ENCODE measurements around the gene EEF1AKMT2. TPM values are rescaled to one million over a fixed set of nuclear protein-coding genes. Genes with fewer than 3 reads are reported as not detected.

EEF1AKMT2 gene
- total RNA-seq, 1 experiment from 2014 or later = 29.9 TPM

GRCh38 chr10:124739119-124739921 is 52.4 kb downstream of the EEF1AKMT2 start:
- DNase-seq (ENCODE audit: low read depth) = no peak

DNA sequence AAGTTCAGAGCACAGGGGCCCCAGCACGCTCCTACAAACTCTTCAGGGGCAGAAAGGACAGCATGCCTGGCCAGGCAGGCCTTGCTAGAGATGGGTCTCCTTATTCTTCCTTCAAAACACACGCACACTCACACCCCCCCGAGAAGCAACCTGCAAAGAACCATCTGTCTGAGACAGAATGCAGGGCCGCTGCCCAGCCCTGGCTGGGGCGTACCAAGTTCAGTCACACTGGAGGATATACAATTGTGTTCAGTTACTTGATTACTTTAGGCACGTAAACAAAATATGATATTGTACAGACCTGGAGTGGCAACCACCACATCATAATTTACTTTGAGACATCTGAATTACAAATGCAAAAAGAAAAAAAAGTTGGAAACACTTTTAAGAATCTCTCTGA is 53.2 kb downstream of the EEF1AKMT2 start:
- DNase-seq (ENCODE audit: low read depth) = no peak

GRCh38 chr10:124737708-124738107 is 54.0 kb downstream of the EEF1AKMT2 start:
- DNase-seq (ENCODE audit: low read depth) = no peak

- DNase-seq (ENCODE audit: low read depth) = no peak
Measured at GRCh38 chr10:124737221-124737620, 54.5 kb downstream of the EEF1AKMT2 start.

GRCh38 chr10:124736491-124737136 is 55.1 kb downstream of the EEF1AKMT2 start:
- DNase-seq (ENCODE audit: low read depth) = no peak

GRCh38 chr10:124735491-124736286 is 56.0 kb downstream of the EEF1AKMT2 start:
- DNase-seq (ENCODE audit: low read depth) = no peak

- DNase-seq (ENCODE audit: low read depth) = peak; percentile 25
Measured at GRCh38 chr10:124734311-124735166, 57.1 kb downstream of the EEF1AKMT2 start.

DNA sequence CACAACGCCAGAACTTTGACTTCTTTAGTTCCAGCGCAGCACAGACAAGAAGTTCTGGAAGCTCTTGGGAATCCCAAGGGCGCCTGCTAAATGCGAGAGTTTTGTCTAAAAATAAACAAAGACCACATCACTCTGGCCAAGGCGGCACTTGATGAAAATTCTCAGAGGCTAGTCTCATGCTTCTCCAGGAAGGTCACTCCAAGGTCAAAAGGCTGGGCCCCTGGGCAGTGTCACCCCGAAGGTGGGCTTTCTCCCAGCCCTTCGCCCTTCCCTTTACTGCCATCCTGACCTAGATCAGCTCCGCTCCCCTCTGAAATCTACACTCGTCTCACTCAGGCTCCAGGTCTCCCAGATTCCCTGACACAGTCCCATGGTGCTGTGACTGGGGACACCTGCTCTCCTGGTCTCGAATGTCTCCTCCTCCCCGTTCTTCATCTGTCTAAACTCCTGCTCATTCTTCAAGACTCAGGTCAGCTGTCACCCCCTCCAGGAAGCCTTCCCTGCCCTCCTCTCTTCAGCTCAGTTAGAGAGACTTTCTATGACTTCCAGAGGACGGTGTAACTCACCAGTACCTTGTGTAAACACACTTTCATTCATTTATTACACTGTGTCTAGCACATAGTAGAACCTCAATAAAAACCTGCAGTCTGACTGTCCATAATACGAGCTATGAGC is 58.0 kb downstream of the EEF1AKMT2 start:
- no peak for DNase-seq (ENCODE audit: low read depth)

DNA sequence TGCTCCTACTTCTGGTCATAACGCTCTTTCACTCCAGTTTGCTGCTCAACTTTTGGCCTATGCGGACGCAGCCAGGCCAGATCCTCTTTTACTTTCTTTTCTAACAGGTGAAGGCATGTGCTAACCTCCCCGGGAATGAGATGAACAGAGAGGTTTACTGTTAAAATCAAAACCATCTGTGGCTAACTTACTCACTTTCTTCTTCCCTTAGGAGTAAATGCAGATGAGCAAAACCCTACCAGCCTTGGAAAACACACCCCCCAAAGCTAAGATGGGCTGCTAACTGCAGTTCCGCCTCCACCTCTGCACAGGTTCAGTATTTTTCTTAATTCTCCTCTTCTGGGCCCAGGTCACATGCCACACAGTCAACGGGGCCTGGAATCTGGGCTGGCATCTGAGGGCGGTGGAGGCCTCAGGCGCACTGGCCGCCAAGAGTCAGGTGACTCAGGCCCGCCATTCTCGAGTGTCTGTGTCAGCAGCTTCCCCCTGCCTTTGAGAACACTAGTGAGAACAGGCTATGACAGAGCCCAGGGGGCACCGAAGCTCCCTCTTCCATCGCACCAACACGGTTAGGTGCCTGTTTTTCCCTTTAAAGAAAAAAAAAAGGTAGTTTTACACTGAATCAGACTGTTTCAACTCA is 58.6 kb downstream of the EEF1AKMT2 start:
- no peak for DNase-seq (ENCODE audit: low read depth)

- DNase-seq (ENCODE audit: low read depth) = no peak
Measured at GRCh38 chr10:124731551-124731950, 60.1 kb downstream of the EEF1AKMT2 start.

DNA sequence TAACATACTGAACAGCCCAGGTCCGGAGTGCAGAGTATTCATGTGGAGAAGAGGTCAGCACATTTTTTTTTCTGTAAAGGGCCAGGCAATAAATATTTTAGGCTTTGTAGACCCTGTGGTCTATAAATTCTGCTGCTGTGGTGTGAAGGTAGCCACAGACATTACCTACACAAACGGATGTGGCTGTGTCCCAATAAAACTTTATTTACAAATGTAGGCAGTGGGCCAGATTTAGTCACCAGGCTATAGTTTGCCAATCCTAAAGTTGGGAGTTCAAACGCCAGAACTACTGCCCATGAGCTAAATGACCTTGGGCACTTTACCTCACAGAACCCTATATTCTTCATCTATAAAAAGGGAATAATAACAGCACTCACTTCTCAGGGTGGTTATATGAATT is 60.9 kb downstream of the EEF1AKMT2 start:
- DNase-seq (ENCODE audit: low read depth) = no peak

- no peak for DNase-seq (ENCODE audit: low read depth)
Measured at GRCh38 chr10:124728830-124729661, 62.6 kb downstream of the EEF1AKMT2 start.

DNA sequence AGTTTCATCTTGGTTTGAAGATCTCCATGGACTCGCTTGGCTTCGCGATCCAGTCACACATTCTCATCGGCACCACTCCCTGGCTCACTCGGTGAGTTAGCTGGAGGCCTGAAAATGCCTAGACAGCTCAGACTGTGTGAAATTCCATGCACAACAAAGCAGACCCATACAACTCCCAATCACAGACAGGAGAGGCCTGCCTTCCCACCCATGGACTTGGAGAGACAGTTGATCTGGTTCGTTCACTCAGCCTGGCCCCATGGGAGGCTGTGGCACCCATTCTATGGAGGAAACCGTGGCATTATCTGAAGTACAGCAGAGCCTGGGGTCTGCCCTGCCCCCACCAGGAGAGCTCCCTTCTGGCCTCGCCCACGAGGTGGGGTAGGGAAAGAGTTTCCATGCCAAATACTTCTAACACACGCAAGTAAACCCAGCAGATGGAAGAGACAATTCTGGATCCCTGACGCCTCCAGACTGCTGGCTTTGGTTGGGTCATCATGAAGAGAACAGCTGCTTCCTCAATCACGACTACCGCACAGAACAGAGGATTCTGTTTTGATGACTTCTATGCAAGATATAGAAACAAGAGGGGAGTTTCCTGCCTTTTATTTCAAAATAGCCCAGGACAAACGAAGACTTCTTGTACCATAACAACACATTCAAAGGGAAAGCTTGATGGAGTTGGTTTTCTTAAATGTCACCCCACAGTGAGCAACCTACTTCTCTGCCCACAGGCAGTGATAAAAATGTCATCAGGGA is 63.4 kb downstream of the EEF1AKMT2 start:
- DNase-seq (ENCODE audit: low read depth) = no peak

- no peak for DNase-seq (ENCODE audit: low read depth)
Measured at GRCh38 chr10:124727361-124727960, 64.2 kb downstream of the EEF1AKMT2 start.

GRCh38 chr10:124725791-124726190 is 65.9 kb downstream of the EEF1AKMT2 start:
- DNase-seq (ENCODE audit: low read depth) = no peak

GRCh38 chr10:124725171-124725631 is 66.5 kb downstream of the EEF1AKMT2 start:
- DNase-seq (ENCODE audit: low read depth) = no peak

DNA sequence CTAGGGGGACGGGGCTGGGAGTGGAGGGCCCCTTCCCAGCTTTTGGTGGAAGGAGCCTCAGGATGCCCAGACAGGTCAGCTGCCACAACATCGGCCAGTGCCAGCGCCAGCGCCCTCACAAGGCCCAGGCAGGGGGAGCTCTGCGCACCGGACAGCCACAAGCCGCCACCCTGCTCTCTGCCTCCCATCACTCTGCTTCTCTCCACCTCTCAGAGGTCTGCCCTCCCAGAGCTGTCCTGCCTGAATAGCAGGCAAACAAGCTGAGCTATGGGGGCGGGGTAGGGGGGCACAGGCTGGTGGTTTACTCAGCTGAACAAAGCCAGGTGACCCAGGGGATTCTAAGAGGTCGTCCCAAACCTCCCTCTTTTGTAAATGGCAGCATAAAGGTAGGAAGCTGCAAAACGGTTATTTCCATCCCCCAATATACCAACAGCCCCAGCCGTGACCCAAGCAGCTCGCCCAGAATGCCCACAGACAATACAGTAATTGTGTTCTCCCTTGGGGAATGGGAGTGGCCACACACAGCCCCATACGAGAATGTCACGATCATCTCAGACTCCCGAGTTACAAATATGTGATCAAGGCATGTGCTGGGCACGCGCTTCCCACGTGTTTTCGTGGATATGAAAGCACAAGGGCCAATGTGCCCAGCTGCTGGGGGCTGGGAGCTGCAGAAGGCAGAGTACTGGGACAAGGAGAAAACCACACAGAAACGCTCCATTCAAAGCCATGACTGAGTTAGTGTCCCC is 67.2 kb downstream of the EEF1AKMT2 start:
- DNase-seq (ENCODE audit: low read depth) = no peak

All from HT1080 (cell line).